Stimulated activated CD4-positive, alpha-beta T cell treated with anti-CD3 and anti-CD28 coated beads, TNF-alpha, amount 100 ng/mL, for 24 hours (primary cell): ENCODE results near the gene MKS1.

Experiments
- DNase-seq, 3 experiments: peaks; one replicate each; pipeline ENCODE4 v3.0.0-alpha.2; 2020; ENCODE audit warnings: low read depth in 3 of 3

Gene MKS1

DNA sequence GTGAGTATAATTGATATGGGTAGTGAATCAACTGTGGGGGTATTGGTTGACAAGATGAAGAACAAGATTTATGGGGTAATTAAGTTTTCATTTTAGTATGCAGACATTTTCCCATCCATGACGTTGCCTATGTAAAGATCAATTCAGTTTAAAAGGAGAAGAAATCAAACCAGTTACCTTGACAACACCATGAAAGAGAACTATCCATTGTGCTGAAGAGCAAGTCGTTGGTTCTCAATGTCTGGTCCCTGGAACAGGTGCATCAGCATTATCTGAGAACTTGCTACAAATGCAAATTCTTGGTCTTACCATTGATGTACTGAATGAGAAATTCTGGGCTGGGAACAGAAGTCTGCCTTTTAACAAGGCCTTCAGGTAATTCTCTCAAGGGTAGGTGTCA is 53.1 kb downstream of the MKS1 start:
- DNase-seq, result no peak

DNA sequence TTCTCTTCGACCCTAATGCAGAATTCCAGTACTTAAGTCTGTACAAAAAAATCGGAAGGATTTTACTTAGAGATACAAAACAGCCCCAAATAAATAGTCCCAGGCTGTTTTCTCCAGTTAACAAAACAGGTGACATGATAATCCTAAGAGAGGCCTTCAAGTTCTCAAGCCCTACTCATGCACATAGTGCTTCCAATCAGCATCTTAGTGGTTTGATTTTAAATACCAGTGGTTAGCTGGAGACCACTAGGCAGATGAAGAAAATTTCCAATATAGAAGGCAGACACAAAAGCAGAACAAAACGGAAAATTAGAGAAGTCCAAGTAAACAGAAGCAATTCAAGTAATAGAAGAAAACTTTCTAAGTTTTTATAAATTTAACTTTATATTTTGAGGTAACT is 57.5 kb downstream of the MKS1 start:
- no peak for DNase-seq

- no peak for DNase-seq
These were observed 60.9 kb downstream of the MKS1 start for GRCh38 chr17:58158181-58158580.

- DNase-seq, result peak; percentile 34 to 63 (median 44)
These were observed 61.9 kb downstream of the MKS1 start for GRCh38 chr17:58156839-58157803.
